GM10266 (cell line): ENCODE results near the gene NAAA.

ENCODE experiments used
- DNase-seq: peaks from one replicate; pipeline ENCODE4 v3.0.0; 2012; ENCODE audit errors: extremely low spot score
- TF ChIP-seq, protein P1 (sequence below): IDR thresholded peaks from 2 replicates; pipeline ENCODE4 v1.5.1; 2012; ENCODE audit warnings: mild to moderate bottlenecking, low read depth; ENCODE audit not compliant: control insufficient read depth, insufficient read depth; ENCODE audit errors: missing control alignments

NAAA gene

DNA sequence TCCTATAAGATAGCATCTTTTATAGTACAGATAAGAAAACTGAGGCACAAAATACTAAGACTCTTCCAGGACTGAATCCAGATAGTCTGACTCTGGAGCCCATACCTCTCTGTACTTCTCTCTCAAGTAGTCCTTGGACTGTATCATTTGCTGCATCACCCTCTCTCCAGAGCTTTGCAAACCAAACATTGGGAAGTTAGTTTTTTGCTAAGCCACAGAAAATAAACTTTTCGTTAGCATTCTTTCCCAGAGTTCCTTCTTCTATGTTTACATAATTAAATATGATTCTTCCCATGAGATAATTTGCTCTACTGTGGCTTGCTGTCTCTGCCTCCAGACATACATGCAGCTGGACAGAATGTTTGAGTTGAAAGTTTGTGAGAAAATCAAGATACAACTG, 60.5 kb downstream of the NAAA start:
- DNase-seq = no peak
- TF ChIP-seq, protein P1, sequence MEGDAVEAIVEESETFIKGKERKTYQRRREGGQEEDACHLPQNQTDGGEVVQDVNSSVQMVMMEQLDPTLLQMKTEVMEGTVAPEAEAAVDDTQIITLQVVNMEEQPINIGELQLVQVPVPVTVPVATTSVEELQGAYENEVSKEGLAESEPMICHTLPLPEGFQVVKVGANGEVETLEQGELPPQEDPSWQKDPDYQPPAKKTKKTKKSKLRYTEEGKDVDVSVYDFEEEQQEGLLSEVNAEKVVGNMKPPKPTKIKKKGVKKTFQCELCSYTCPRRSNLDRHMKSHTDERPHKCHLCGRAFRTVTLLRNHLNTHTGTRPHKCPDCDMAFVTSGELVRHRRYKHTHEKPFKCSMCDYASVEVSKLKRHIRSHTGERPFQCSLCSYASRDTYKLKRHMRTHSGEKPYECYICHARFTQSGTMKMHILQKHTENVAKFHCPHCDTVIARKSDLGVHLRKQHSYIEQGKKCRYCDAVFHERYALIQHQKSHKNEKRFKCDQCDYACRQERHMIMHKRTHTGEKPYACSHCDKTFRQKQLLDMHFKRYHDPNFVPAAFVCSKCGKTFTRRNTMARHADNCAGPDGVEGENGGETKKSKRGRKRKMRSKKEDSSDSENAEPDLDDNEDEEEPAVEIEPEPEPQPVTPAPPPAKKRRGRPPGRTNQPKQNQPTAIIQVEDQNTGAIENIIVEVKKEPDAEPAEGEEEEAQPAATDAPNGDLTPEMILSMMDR = no peak

DNA sequence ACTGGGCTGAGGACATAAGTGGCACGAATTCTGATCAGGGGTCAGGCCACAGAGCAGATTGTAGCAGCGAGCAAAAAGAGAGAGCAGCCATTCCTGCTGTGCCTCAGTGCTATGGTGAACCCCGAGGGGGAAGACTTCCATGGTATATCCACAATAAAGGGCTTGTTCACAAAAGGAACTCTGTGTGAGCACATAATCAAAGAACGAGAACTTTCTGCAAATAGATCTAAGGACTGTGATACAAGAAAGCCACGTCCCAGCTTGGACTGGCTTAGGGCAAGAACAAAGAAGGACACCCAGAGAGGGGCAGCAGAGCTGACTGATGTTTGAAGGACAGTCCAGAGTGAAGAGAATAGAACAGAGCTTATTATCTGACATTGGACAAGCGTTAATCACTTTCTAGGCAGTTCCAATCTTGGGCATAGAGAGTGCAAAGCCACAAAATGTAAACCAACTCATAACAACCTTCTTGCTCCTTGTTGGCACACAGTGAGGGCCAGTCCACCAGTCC, 62.5 kb downstream of the NAAA start:
- TF ChIP-seq, protein P1 = no peak
- DNase-seq = no peak

DNA sequence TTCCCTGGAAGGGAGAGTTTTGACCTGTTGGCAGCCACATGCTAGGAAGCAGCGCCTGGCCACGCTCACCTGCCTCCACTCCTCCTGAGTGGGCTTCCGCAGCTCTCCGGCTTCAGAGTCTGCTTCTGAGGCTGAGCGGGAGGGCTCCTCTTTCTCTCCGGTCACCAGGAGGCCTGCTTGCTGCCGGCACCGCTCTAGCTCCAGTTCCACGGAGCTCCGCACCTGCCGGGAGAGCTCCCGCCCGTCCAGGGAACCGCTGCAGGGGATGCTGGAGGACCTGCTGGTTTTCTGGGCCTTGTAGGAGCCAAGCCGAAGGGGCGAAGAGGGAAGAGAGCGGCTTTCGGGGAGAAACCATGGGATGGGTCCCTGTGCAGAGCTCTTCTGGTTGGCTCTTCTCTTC, 64.6 kb downstream of the NAAA start:
- no peak for DNase-seq
- TF ChIP-seq, protein P1 = no peak

DNA sequence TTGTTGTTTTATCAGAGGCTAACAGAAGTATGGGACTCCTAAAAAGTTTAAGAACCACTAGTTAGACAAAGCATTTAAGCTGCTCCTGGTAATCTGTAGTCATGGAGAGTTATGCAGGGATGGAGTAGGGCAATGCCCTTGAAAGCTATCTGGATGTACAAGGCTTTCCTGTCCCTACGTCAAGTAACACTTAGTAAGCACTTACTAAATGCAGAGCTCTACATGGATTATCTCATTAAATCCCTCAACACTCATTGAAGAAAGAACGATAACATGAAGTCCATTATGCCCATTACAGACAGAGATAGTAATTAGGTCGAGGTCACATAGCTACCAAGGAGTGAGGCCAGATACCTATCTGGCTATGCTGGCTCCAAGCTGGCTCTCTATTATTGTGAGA, 71.7 kb downstream of the NAAA start:
- TF ChIP-seq, protein P1 = no peak
- DNase-seq = no peak

DNA sequence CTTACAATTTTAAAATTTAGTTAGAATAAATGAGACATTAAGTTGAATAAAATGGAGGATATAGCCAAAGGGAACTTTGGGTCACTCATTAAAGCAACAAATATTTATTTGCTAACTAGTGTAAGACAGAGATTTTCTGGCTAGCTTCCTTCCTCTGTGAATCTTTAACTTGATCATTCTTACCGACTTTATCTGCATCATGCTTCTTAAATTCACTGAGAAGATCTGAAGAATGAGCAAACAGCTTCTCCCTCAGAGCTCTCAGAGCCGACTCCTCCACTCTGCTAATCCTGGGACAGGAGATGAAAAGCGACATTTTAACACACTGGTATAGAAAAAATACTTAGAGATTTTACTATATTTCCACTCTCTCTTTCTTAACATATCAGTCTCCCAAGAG, 73.7 kb downstream of the NAAA start:
- no peak for DNase-seq
- TF ChIP-seq, protein P1 = no peak
